CD4-positive, CD25-positive, alpha-beta regulatory T cell (primary cell): Measurements from ENCODE around the gene VPS18. TPM values are rescaled to one million over a fixed set of nuclear protein-coding genes. Genes with fewer than 3 reads are reported as not detected.
A peak's percentile ranks its signal among the peaks of the same experiment; 100 is the strongest.

ENCODE experiments used
- ATAC-seq, 2 donors: fragments of 150-1000 bp; cut with Tn5 transposase; one replicate each; pipeline ENCODE4 v1.10.0; 2021; ENCODE audit warnings: low read depth in 2 of 2, moderate number of reproducible peaks in 2 of 2, moderate library complexity in 1 of 2
- DNase-seq, 3 donors: peaks; one replicate each; pipeline versions ENCODE4 v3.0.0 to v3.0.0-alpha.2; 2012 to 2022; ENCODE audit warnings: mixed read lengths in 1 of 3
- H3K27ac ChIP-seq: one replicate; pipeline ENCODE4 v1.7.0; 2013; ENCODE audit warnings: mild to moderate bottlenecking, low read length; ENCODE audit not compliant: insufficient read depth, poor library complexity, severe bottlenecking
- H3K27me3 ChIP-seq: one replicate; pipeline ENCODE4 v1.7.0; 2013; ENCODE audit warnings: low read length; ENCODE audit not compliant: control insufficient read depth, insufficient read depth
- H3K36me3 ChIP-seq: one replicate; pipeline ENCODE4 v1.7.0; 2013; ENCODE audit warnings: mild to moderate bottlenecking, low read length, moderate library complexity; ENCODE audit not compliant: control insufficient read depth, insufficient read depth
- H3K4me1 ChIP-seq: 2 replicates; pipeline ENCODE4 v1.7.0; 2013; ENCODE audit warnings: mild to moderate bottlenecking, low read length; ENCODE audit not compliant: insufficient read depth, control insufficient read depth, poor library complexity, severe bottlenecking
- H3K4me3 ChIP-seq: one replicate; pipeline ENCODE4 v1.7.0; 2013; ENCODE audit warnings: low read depth, mild to moderate bottlenecking, low read length, moderate library complexity
- H3K9me3 ChIP-seq, 2 experiments: 1 replicate in 1 of 2; 2 replicates in 1 of 2; pipeline ENCODE4 v1.7.0; 2013; ENCODE audit warnings: low read length in 2 of 2, mild to moderate bottlenecking in 1 of 2, moderate library complexity in 1 of 2; ENCODE audit not compliant: control insufficient read depth in 2 of 2
- H3K27ac Mint-ChIP-seq, 3 donors: one replicate each; pipeline ENCODE4 v1.8.0; 2020 to 2022; ENCODE audit warnings: mild to moderate bottlenecking in 3 of 3, mixed read lengths in 3 of 3, moderate library complexity in 2 of 3
- H3K27me3 Mint-ChIP-seq: one replicate; pipeline ENCODE4 v1.8.0; 2022; ENCODE audit warnings: mild to moderate bottlenecking, mixed read lengths
- H3K36me3 Mint-ChIP-seq: one replicate; pipeline ENCODE4 v1.8.0; 2020; ENCODE audit warnings: mixed read lengths
- H3K4me1 Mint-ChIP-seq, 4 donors: one replicate each; pipeline ENCODE4 v1.8.0; 2020 to 2022; ENCODE audit warnings: mixed read lengths in 4 of 4, mild to moderate bottlenecking in 1 of 4
- H3K4me3 Mint-ChIP-seq, 4 donors: one replicate each; pipeline ENCODE4 v1.8.0; 2020 to 2022; ENCODE audit warnings: mild to moderate bottlenecking in 4 of 4, mixed read lengths in 4 of 4, moderate library complexity in 3 of 4
- H3K9me3 Mint-ChIP-seq, 7 donors: one replicate each; pipeline ENCODE4 v1.8.0; 2020 to 2022; ENCODE audit warnings: mixed read lengths in 7 of 7, mild to moderate bottlenecking in 3 of 7, moderate library complexity in 2 of 7
- polyA plus RNA-seq, 4 donors: library from polyadenylated mRNA; unstranded; fragments of 300-500 nt; fragmentation: Illumina TruSeq; gene quantifications; one replicate each; pipeline ENCODE4 v1.2.3, GENCODE V29; 2021
- total RNA-seq: library from RNA; stranded (reverse); gene quantifications from one replicate; pipeline ENCODE4 v1.2.3, GENCODE V29; 2022

The VPS18 gene
- total and polyA plus RNA-seq, 5 donors from 2014 or later = 19.5 to 26.5 (median 25.1) TPM

DNA sequence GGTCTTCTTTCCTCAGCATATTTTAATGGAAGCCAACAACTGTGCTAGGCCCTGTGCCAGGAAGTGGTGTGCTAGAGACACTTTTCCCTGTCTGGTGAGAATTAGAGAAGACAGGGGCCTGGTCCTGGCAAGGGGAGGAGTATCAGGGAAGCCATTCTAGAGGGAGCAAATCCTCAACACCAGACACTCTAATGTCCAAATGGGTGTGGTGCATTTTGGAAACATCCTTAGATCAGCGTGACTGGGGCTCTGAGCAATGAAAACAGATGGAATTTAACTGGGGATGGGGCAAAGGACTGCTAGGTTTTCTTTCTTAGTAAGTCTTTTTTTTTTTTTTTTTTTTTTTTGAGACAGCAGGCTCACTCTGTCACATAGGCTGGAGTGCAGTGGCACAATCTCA, 7.7 kb upstream of the VPS18 start:
- no peak overlapping the region for H3K27ac Mint-ChIP-seq
- peaks cover 4% of the 10 kb centered on the region for H3K27me3 Mint-ChIP-seq
- H3K4me1 Mint-ChIP-seq = peaks cover 0 to under 1% (median under 1%) of the 10 kb centered on the region in 4 donors
- H3K36me3 Mint-ChIP-seq = no peaks in the 10 kb centered on the region
- no peak for DNase-seq
- peaks cover 0 to 1% (median 0%) of the 10 kb centered on the region in 7 donors for H3K9me3 Mint-ChIP-seq
- no peak for ATAC-seq
- H3K9me3 ChIP-seq = no peaks in the 10 kb centered on the region
- H3K27ac ChIP-seq = no peak overlapping the region
- no peaks in the 10 kb centered on the region for H3K4me1 ChIP-seq
- H3K36me3 ChIP-seq = no peaks in the 10 kb centered on the region
- no peak overlapping the region for H3K4me3 Mint-ChIP-seq
- H3K4me3 ChIP-seq = no peak overlapping the region
- H3K27me3 ChIP-seq = no peaks in the 10 kb centered on the region

- H3K4me1 ChIP-seq = peaks cover 7% of the 10 kb centered on the region
- no peak overlapping the region for H3K4me3 Mint-ChIP-seq
- H3K27ac ChIP-seq = no peak overlapping the region
- H3K9me3 Mint-ChIP-seq = no peaks in the 10 kb centered on the region
- no peaks in the 10 kb centered on the region for H3K36me3 Mint-ChIP-seq
- no peak overlapping the region for H3K27ac Mint-ChIP-seq
- DNase-seq (no peak), ATAC-seq (no peak)
- no peak overlapping the region for H3K4me3 ChIP-seq
- no peaks in the 10 kb centered on the region for H3K27me3 ChIP-seq
- H3K9me3 ChIP-seq = no peaks in the 10 kb centered on the region
- H3K27me3 Mint-ChIP-seq = peaks cover 8% of the 10 kb centered on the region
- no peaks in the 10 kb centered on the region for H3K36me3 ChIP-seq
- H3K4me1 Mint-ChIP-seq = peaks cover 0 to 15% (median 6%) of the 10 kb centered on the region in 4 donors
Observed at GRCh38 chr15:40889112-40889511, 5.1 kb upstream of the VPS18 start.

DNA sequence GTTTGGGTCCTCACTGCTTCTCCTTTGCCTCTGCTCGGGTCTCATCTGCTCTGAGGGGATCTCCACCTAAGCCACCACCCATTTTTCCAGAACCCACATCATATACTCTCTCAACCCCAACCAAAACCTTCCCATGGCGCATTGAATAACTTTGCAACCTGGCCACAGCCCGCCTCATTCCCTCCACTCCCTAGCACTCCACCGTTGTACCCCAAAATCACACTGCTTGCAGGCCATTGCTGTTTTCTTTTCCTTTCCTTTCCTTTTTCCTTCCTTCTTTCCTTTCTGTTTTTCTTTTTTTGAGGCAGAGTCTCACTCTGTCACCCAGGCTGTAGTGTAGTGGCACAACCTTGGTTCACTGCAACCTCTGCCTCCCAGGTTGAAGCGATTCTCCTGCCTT, 3.1 kb upstream of the VPS18 start:
- peaks cover 4% of the 10 kb centered on the region for H3K27me3 Mint-ChIP-seq
- Histone ChIP-seq H3K9me3 (no peaks in the 10 kb centered on the region), H3K4me1 (peaks cover 21% of the 10 kb centered on the region), H3K4me3 (no peak overlapping the region), H3K27ac (no peak overlapping the region), H3K36me3 (peaks cover 5% of the 10 kb centered on the region), H3K27me3 (no peaks in the 10 kb centered on the region)
- H3K36me3 Mint-ChIP-seq = peaks cover 2% of the 10 kb centered on the region
- H3K9me3 Mint-ChIP-seq = no peaks in the 10 kb centered on the region
- DNase-seq (no peak), ATAC-seq (no peak)
- H3K4me3 Mint-ChIP-seq = no peak overlapping the region
- no peak overlapping the region for H3K27ac Mint-ChIP-seq
- H3K4me1 Mint-ChIP-seq = peaks cover 5 to 31% (median 21%) of the 10 kb centered on the region in 4 donors

- Histone ChIP-seq H3K4me3 (no peak overlapping the region), H3K27ac (no peak overlapping the region), H3K9me3 (no peaks in the 10 kb centered on the region), H3K27me3 (no peaks in the 10 kb centered on the region), H3K36me3 (peaks cover 8% of the 10 kb centered on the region), H3K4me1 (peaks cover 22% of the 10 kb centered on the region)
- Mint-ChIP-seq H3K9me3 (no peaks in the 10 kb centered on the region), H3K27ac (peak overlapping the region in 2 of 3 donors; percentile 33 to 77), H3K27me3 (peaks cover 4% of the 10 kb centered on the region), H3K4me3 (peak overlapping the region in 3 of 4 donors; percentile 71 to 97 (median 84)), H3K36me3 (peaks cover 4% of the 10 kb centered on the region), H3K4me1 (peaks cover 5 to 34% (median 21%) of the 10 kb centered on the region in 4 donors)
- DNase-seq (peak in 2 of 3 donors; percentile 30 to 53), ATAC-seq (no peak)
Observed at GRCh38 chr15:40891810-40892446, 2.3 kb upstream of the VPS18 start.

GRCh38 chr15:40892447-40893012, 1.7 kb upstream of the VPS18 start:
- peaks cover 4% of the 10 kb centered on the region for H3K27me3 Mint-ChIP-seq
- ATAC-seq = no peak
- H3K9me3 Mint-ChIP-seq = no peaks in the 10 kb centered on the region
- Histone ChIP-seq H3K4me1 (peaks cover 22% of the 10 kb centered on the region), H3K27ac (no peak overlapping the region), H3K4me3 (no peak overlapping the region), H3K36me3 (peaks cover 8% of the 10 kb centered on the region), H3K9me3 (no peaks in the 10 kb centered on the region), H3K27me3 (no peaks in the 10 kb centered on the region)
- H3K4me3 Mint-ChIP-seq = peak overlapping the region; percentile 50 to 97 (median 81)
- H3K36me3 Mint-ChIP-seq = peaks cover 4% of the 10 kb centered on the region
- H3K4me1 Mint-ChIP-seq = peaks cover 5 to 40% (median 24%) of the 10 kb centered on the region in 4 donors
- DNase-seq = no peak
- H3K27ac Mint-ChIP-seq = peak overlapping the region in 1 of 3 donors; percentile 33

DNA sequence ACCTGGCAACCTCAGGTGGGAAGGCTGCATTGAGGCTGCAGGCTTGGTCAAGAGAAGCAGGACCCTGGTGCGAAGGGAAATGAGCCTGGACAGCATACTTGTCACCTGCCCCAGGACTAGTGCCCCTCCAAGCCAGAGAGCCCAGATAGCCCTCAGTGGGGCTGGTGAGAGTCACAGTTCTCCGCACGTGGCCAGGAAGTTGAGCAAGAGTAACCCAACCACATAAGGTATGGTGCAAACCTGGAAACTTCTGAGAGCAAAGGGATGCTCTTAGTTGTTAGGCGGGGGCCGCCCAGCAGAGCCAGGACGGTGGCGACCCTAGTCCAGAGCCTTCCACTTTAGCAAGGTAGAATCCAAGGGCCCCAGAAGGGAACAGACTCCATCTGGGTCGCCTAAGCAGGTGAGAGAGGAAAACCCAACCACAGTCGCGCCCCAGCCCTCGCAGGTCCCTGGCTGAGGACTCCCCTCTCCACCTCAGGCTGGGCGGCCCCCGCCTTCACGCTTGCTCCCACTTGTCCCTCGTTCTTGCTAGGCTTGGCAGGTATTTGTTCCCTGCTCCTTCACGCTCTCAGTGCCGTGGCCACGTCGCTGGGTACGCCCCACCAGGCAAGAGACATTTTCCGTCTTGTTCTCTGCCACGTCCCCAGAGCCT, 1.1 kb upstream of the VPS18 start:
- Histone ChIP-seq H3K27me3 (no peaks in the 10 kb centered on the region), H3K4me1 (peaks cover 22% of the 10 kb centered on the region), H3K36me3 (peaks cover 8% of the 10 kb centered on the region), H3K4me3 (no peak overlapping the region), H3K9me3 (no peaks in the 10 kb centered on the region), H3K27ac (no peak overlapping the region)
- ATAC-seq (no peak), DNase-seq (no peak)
- Mint-ChIP-seq H3K27ac (peak overlapping the region in 2 of 3 donors; percentile 98 to 99), H3K36me3 (peaks cover 4% of the 10 kb centered on the region), H3K27me3 (peaks cover 4% of the 10 kb centered on the region), H3K4me1 (peaks cover 5 to 43% (median 24%) of the 10 kb centered on the region in 4 donors), H3K9me3 (no peaks in the 10 kb centered on the region), H3K4me3 (peak overlapping the region in 3 of 4 donors; percentile 91 to 99 (median 97))

DNA sequence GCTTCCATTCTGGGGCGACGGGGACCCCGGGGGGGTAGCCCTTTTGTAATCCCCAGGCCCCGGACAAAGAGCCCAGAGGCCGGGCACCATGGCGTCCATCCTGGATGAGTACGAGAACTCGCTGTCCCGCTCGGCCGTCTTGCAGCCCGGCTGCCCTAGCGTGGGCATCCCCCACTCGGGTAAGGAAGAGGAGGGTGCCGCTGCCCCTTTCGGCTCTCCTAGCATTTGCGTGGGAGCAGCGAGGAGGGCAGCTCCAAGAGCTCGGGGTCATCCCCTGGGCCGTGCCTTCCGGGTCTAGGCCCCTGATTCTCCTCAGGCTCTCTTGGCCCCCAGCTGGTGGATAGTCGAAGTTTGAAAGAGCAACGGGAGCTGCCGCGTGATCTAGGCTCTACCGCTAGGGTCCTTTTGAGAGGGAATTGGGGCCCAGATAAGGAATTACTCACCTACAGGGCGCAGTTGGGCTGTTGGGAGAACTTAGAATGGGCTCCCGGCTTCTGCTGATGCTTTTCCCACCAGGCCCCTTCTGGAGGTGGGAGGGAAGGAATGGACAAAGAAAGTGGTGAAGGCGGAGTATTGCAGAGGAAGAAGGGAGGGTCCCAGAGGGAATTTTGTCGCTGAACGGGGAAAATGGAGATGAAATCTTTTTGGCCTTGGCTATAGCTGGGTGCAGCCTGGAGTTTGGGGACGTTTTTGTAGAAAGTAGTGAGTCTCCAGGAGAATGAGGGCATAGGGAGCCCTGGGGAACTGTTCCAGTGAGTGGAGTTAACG, 615 bp downstream of the VPS18 start:
- H3K27me3 ChIP-seq = no peaks in the 10 kb centered on the region
- peaks cover 5 to 48% (median 26%) of the 10 kb centered on the region in 4 donors for H3K4me1 Mint-ChIP-seq
- H3K4me3 Mint-ChIP-seq = peak overlapping the region; percentile 97 to 99 (median 99)
- H3K36me3 Mint-ChIP-seq = peaks cover 9% of the 10 kb centered on the region
- peak; percentile 52 to 80 (median 64) for DNase-seq
- peak overlapping the region; percentile 98 to 99 (median 99) for H3K27ac Mint-ChIP-seq
- peaks cover 22% of the 10 kb centered on the region for H3K4me1 ChIP-seq
- peaks cover 18% of the 10 kb centered on the region for H3K36me3 ChIP-seq
- H3K27me3 Mint-ChIP-seq = peaks cover 4% of the 10 kb centered on the region
- H3K4me3 ChIP-seq = peak overlapping the region; percentile 81
- H3K9me3 ChIP-seq = no peaks in the 10 kb centered on the region
- H3K9me3 Mint-ChIP-seq = no peaks in the 10 kb centered on the region
- peak overlapping the region; percentile 82 for H3K27ac ChIP-seq
- ATAC-seq = peak; percentile 44 to 47
